Measurements from ENCODE around the gene OSBPL5.

GRCh38 chr11:3102641-3102921, 62.5 kb downstream of the OSBPL5 start:
- TF ChIP-seq CTCF (IDR thresholded peaks at IDR 0.05; ENCODE audit: low read depth, low read length, poor library complexity, severe bottlenecking) (no peak), EZH2phosphoT487 (IDR thresholded peaks at IDR 0.05; ENCODE audit: borderline replicate concordance, low read length) (no peak)
